Measurements from ENCODE around the gene LCN2.
A peak's percentile ranks its signal among the peaks of the same experiment; 100 is the strongest.
"Not testable (repeated sequence)": the region's sequence is repeated elsewhere in the genome, so short reads cannot be mapped to it uniquely, and the experiment has no call there.

LCN2 gene

DNA sequence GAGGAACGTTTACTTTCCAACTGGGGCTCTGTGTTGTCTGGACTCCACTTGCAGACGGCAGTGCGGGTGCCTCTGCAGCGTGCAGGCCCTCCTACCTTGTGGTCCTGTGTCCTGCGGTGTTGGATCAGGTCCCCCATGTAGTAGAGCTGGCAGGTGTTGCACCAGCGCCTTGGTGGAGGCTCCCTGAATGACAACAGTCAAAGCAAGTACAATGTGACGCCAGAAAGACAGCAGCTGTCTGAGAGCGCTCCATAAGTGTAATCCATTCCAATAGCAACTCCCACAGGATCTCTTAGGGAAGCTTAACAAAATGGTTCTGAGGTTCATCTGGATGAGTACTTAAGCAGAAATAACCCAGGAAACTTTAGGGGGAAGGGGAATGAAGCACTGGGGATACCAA is 20.7 kb downstream of the LCN2 start:
- DNase-seq, result no peak

DNA sequence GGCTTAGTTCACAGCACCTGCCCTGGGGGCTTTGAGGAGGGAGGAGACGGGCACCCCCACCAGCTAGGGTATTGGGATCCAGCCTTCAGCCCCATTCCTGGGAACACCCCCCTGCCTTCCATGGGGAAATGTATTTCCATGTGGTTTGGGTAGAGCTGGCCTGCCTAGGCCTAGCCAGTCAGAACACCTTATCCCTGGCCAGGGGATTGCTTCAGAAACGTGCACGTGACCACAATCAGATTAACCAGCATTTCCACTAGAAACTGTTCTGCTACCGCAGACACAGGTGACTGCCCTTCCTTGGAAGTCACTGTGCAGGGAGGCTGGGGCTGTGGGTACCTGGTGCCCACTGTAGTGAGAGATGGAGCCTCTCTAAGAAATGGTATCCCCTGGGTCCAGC is 24.8 kb downstream of the LCN2 start:
- DNase-seq, result no peak

DNA sequence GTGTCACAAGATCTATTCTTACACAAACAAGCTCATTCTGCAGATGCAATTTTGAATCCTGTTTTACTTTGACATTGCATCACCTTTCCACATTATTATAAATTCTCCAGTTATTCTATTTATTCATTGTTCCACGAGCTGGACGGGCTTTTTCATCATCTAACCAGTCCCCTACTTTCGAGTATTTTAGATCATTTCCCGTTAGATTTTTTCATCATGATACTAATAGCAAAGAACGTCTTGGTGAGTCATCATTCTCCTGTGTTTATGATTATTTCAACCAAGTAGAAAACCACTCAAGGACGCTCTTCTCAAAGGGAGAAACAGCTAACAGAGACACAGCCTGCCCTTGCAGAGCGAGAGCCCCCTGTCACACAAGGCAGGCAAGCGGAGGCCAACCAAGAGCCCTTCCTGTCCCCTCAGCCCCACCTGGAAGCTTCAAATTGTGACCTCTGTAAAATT is 25.9 kb downstream of the LCN2 start:
- DNase-seq, result no peak

DNA sequence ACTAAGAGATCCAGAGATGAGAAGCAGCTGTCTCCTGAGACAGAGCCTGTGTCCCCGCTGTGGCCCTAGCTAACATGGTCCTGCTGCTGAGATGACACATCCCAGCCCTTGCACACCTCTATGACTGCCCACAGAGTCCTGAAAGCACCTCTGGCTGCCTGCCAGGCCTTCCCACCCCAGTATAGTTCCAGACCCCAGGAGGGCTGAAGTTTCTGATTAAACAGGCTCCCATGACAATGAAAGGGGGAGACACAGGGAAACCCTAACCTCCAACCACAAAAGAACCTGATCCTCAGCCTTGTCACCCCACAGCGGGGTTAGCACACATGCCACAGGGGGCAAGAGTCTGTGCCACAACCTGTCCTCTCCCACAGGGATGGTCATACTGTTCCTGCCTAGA is 26.5 kb downstream of the LCN2 start:
- no peak for DNase-seq

DNA sequence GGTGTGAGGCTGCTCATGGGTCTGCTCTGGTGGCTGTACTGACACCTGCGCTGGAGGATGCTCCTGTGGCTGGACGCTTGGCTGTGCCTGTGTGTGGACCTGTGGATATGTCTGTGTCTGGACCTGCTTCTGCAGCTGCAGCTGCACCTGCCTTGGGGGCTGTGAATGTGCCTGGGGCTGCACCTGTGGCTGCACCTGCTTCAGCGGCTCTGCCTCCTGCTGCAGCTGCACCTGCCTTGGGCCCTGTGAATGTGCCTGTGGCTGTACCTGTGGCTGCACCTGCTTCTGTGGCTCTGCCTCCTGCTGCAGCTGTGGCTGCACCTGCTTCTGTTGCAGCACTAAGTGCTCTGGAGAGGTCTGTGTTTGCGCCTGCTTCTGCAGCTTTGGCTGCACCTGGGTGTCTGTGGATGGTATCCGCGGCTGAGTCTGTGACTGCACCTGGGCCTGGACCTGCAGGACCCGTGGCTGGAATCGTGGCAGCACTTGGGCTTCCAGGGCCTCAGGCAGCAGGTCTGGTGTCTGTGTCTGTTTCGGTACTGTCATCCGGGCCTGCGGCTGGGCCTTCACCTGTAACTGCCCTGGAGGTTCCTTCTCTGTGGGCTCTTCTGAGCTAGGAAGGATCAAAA is 29.7 kb downstream of the LCN2 start:
- no peak for DNase-seq

DNA sequence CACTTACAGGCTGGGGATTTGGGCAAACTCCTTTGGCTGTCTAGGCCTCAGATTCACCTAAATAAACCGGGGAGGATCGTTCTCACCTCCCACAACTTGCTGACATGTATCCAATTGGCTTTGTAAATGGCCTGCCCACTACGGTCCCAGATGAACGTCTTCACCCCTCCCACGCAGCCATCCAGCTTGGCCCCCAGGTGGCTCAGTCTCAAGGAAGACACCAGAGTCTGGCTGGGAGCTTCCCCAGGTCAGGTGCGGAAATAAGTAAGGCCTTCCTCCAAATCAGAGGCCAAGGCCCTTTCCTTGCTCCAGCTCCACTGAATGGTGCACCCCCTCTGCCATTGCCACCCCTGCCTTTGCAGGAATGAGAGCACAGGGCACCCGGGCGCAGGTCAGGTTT is 30.7 kb downstream of the LCN2 start:
- no peak for DNase-seq

DNA sequence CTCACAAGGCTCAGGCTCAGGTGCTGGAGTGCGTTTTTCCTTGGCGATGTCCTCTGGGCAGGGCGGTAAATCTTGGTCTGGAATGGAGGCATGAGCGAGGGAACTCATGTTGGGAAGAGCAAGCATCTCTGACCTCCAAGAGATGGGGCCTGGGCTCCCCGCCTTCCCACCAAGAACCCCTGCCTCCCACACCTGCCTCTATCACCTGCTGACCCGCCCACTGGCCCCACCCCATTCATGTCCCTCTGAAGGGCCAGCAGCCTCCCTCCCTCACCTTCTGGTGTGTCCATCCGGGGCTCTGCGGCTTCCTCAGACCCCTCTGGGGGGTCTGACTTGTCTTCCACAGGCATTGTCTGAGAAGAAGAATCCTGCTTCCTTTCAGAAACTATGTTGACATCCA is 31.2 kb downstream of the LCN2 start:
- no peak for DNase-seq

DNA sequence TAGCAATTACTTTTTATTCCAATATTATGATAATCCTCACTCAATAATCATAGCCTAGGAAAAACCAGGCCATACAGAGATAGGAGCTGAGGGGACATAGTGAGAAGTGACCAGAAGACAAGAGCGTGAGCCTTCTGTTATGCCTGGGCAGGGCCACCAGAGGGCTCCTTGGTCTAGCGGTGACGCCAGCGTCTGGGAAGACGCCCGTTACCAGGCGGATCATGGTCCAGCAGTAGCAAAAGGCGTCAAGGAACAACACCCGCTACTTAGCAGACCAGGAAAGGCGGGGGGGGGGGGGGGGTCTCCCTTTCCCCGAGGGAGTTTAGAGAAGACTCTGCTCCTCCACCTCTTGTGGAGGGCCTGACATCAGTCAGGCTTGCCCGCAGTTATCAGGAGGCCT is 32.2 kb downstream of the LCN2 start:
- not testable (repeated sequence) for DNase-seq

DNA sequence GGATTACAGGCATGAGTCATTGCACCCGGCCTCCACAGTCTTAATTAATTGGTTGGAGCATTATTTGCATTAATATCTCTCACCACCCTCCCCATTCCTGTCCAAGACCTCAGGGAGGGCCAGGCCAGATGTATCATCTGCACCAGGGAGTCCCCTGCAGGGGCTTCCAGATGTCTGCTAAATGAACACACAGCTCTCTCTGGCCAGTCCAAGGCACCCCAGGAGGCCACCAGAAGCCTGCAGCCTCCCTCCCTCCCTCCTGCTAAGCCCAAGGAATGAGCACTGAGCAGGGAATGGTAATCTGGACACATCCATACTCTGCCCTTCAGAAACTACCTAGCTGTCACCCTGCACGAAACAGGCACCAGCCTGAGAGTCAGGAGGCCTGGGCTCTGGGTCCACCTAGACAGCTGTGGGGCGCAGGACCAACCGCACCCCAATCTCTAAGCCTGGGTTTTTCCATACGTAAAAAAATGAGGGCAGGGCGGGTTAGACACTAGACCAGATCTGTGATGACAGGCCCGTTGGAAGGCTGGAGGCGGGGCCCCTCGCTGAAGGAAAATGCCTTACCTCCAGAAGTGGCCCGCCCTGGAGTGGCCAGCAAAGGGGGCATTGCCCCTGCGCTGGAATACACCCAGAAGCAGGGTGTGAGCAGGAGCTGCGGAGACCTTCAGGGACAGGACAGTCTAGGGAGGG is 33.8 kb downstream of the LCN2 start:
- DNase-seq, result no peak

DNA sequence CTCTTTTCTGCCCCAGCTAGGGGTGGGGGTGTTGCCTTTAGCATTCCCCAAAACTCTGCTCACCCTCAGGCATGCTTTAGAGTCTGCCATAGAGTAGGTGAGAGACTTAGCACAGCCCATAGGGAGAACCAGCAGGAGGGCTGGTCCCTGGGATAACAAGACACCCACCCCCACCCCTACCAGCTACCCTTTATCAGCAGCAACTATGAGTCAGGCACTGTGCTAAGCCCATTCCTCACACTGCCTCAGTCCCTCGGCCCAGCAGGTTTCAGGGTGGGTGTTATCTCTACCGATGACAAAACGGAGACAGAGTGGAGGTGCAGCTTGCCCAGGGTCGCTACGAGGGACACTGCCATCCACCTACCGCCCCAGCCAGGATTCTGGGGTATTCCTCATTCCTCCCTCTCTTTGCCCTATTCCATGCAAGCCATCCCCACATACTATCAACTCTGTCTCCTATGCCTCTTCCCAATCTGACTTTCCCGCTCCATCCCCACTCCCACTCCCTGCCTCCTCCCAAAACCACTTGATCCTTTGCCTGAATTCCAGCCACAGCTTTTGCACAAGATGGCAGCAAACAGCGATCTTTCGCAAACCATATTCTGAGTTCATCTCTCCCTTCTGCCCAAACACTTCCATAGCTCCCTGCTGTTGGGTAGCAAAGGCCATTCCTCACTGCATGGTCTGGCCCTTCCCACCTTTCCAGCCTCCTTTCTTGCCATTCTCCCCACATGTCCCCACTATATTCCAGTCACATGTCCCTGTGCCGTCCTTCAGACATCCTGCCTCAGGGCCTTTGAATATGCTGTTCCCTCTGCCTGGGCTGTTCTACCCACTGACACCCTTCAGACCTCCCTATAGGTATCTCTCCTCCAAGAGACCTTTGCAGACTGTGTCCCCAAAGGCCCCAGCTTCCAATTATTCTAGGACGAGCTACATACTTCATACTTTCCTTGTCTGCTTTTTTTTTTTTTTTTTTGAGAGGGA is 37.0 kb downstream of the LCN2 start:
- DNase-seq, result no peak

DNA sequence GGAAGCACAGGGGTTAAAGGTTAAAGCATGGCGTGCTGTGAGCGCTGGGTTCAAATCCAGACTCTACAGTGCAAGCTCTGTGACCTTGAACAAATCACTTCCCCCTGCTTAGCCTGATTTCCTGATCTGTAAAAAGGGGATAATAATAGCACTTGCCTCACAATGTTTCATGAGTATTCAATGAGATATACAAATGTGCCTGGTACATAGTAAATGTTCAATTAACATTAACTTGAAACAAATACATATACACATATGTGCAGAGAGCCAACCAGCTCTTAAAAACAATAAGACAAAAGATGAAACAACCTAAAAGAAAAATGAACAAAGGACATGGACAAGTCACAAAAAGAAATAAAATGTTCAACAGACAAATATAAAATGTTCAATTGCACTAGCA is 38.1 kb downstream of the LCN2 start:
- DNase-seq, result no peak

DNA sequence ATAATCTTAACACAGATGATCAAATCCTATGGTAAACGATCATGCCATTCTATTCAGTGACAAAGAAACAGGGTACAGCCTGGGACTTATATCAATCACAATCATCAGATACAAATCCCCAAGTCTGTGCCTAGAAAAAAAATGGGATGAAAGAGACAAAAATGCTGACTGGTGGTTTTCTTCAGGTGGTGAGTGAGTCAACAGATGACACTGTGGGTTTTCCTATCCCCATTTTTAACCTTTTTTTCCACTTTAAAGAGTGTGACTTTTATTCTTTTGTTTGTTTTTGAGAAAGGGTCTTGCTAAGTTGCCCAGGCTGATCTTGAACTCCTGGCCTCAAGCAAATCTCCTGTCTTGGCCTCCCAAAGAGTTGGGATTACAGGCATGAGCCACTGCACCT is 39.0 kb downstream of the LCN2 start:
- no peak for DNase-seq

DNA sequence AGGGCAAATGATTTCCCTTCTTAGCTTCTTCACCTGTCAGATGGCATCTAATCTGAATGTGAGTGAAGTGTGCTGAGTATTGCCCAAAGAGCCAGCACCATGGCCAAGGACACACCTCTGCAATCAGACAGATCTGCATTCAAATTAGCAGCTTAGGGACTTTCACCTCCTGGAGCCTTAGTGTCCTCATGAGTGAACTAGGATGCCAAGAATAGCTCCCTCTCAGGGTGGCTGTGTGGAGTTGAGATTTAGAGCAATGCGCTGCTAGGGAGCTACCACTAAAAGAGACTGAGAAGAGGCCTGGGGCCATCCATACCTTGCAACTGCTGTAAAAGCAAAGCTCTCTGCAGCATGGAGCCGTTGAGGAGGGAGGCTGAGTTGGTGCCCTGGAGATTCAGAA is 40.8 kb downstream of the LCN2 start:
- DNase-seq, result no peak

DNA sequence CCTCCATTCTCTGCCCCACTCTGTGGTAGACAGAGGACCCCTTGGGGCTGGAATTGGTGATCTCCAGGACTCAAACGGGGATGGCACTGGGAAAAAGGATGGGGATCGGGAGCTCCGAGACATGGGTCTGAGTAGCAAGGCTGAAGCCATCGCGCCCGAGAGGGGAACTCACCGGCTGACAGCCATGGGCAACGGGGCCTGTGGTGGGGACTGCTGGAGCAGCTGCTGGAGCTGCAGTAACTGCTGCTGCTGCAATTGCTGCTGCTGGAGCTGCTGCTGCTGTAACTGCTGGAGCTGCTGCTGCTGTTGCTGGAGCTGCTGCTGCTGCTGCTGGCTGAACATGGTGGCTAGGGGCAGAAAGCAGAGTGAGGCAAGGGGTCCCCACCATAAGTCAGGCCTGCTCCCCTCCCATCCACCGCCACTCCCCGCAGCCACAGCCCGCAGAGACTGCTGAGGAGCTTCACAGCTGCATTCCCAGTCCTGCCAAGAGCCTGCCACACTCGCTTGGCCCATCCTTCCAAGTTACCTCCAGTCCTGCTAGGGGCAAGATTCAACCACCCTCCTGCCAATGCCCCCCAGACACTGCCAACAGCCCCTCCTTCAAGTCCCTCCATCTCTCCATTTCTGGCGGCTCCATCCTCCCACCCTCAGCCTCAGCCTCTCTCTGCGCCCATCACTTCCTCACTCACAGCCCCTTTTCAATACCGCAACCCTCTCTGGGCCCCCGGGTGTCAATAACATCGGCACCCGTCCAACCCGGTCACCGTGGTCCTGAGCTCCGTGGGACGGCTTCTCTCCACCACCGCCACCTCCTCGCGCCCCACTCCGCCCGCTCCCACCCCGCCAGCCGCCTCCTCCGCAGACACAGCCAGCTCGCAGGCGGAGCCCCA is 41.5 kb downstream of the LCN2 start:
- peak; percentile 6 for DNase-seq

DNA sequence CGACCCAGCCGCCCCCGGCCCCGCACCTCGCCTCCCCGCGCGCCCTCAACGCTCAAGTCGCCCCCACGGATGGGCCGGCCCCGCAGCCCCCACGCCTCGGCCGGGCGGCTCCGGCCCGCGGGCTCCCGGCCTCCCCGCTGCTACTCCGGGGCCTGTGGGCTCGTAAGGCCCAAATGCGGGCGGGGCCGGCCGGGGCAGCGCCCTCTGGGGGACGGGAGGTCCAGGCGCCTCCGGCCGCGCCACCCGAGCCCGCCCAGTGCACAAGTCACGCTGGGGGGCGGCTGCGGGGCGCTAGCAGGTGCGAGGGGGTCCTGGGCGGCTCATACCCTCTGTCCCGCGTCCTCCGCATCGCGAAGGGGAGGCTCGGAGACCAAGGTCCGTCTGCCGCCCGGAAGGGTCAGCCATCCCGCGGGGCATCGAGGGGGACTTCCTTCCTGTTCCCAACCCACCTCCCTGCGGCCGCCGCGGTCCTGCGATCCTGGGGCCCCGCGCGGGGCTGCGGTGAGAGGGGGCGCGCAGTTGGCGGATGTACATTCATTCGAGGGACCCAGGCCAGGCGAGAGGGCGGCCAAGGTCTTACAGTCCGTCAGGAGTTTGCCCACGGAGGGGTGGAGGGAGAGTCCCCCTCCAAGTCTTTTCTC is 42.3 kb downstream of the LCN2 start, which contains the start of gene CIZ1:
Gene CIZ1, minus strand, starts transcription at position 167 of the 641 bp plus-strand sequence. CDS start 715 bp downstream, outside the sequence.
- peak; percentile 74 for DNase-seq

DNA sequence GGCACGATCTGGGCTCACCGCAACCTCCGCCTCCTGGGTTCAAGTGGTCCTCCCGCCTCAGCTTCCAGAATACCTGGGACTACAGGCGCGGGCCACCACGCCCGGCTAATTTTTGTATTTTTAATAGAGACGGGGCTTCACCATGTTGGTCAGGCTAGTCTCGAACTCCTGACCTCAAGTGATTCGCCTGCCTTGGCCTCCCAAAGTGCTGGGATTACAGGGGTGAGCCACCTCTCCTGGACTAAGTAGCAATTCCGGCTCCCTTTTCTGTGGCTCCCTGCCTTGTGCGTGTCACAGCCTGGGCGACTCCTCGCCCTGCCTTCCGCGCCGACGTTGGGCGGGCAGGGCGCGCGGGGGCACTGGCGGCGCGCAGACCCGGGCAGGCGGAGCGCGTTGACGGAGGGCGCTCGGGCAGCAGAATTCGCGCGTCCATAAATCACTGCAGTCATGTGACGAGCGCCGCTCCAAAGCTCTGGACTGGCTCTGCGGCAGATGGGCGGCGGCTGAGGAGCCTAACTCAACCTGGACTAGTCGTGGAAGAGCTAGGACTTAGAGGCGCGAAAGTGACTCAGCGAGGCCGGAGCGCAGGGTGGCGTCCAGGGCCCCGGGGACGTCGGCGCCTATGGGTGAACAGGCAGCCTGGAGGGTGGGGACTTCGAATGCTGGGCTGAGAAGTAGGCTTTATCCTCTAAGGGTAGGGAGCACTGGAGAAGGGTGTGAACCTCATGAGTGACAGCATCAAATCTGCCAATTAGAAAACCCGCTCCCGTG is 43.5 kb downstream of the LCN2 start:
- DNase-seq, result no peak

DNA sequence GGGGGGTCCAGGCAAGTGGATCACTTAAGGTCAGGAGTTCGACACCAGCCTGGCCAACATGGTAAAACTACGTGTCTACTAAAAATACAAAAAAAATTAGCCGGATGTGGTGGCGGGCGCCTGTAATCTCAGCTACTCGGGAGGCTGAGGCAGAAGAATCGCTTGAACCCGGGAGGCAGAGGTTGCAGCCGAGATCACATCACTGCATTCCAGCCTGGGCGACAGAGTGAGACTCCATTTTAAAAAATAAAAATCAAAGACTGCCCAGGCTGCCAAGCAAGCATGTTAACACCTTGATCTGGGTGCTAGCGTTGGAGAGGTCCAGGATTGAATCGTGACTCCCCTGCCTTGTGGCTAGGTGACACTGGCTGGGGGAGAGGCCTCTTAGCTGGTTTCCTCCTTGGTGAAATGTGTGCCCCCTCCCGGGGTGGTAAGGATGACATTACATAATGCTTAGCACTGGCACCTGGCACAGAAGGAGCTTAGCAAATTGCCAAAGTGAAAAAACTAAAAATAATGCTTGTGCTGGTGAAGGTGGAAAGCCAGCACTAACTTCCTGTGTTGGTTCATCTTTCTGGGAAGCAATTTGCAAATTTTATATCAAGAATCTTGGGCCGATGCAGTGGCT is 44.3 kb downstream of the LCN2 start:
- no peak for DNase-seq

DNA sequence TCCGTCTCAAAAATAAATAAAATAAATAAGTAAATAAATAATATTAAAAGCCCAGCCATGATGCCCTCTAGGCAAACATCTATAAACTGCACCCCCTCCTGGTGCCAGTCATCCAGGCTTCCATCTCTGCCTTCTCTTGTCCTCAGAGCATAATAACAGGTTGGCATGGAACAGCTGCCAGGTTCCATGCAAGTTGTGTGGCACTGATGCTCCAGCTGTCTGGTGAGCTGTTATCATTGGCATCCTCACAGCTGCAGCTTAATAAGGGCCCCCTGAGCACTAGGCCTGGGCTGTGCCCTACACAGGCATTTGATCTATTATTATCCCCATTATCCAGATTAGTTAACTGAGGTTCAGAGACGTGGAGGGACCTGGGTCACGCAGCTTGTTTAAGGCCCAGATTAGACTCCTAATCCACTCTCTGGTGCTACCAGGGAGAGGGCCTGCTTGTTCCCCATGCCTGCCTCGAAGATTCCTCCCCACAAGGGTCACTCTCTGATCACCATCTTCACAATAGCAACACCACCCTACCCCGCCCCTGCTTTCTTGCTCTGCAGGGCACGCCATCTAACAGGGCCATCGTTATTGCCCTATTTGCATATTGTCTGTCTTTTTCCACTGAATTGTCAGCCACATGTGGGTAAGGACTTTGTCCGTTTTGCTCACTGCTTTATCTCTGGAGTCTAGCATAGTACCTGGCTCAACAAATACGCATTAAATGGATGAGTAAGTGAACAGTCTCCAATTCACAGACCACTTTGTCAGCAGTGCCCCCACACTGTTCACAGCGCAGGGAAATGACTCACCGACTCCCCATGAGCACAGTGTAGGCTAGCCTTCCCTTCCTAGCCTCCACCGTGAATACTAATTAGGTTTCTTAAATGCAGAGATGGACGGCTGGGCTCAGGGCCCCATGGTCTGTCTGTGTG is 52.5 kb downstream of the LCN2 start:
- DNase-seq, result no peak

DNA sequence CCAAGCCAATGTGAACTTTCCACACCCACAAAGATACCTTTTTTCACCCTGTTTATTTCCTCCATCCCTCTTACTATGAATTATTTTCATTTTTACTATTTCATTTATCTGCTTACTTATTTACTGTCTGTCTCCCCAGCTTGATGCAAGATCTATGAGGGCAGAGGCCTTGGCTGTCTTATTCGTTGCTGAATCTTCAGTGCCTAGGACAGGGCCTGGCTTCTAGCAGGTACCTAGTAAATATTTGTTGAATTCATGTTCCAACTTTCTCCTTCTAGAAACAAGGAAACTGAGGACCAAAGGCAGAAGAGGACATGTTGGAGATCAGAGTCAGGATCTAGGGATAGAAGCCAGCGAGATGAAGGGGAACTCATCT is 53.4 kb downstream of the LCN2 start:
- no peak for DNase-seq

All from stimulated activated CD4-positive, alpha-beta T cell treated with anti-CD3 and anti-CD28 coated beads, Interleukin-4, amount 100 ng/mL, for 24 hours (primary cell).